ENCODE results near the gene TRIO. TPM values are rescaled to one million over a fixed set of nuclear protein-coding genes. Genes with fewer than 3 reads are reported as not detected.

TRIO gene
- total RNA-seq, 4 donors from 2014 or later, result 67.4 to 103 (median 94.7) TPM

GRCh38 chr5:14122089-14122488 is 21.1 kb upstream of the TRIO start:
- Histone ChIP-seq H3K27me3 (no peaks in the 10 kb centered on the region), H3K27ac (no peak overlapping the region), H3K36me3 (no peaks in the 10 kb centered on the region), H3K9me3 (no peaks in the 10 kb centered on the region), H3K4me3 (replicated peaks in 1 of 3) (no peak overlapping the region), H3K4me1 (no peaks in the 10 kb centered on the region)
- intact Hi-C loops (cut with DNase I), result no loop called here
- 91 to 92% methylated on average over 4 of the region's 4 CpGs for WGBS, 2 donors
- TF ChIP-seq CTCF (IDR thresholded peaks at IDR 0.05), result no peak
- TF ChIP-seq POLR2A (IDR thresholded peaks at IDR 0.05), result no peak
- no peak for DNase-seq

- 93 to 97% methylated on average over 4 of the region's 4 CpGs for WGBS, 2 donors
- TF ChIP-seq POLR2A (IDR thresholded peaks at IDR 0.05) (no peak), CTCF (IDR thresholded peaks at IDR 0.05) (no peak)
- intact Hi-C loops (cut with DNase I), result no loop called here
Observed at GRCh38 chr5:14123551-14123950, 19.6 kb upstream of the TRIO start.

GRCh38 chr5:14123974-14124482 is 19.1 kb upstream of the TRIO start:
- Histone ChIP-seq H3K36me3 (no peaks in the 10 kb centered on the region), H3K4me1 (no peaks in the 10 kb centered on the region), H3K4me3 (replicated peaks in 1 of 3) (no peak overlapping the region), H3K27me3 (no peaks in the 10 kb centered on the region), H3K9me3 (no peaks in the 10 kb centered on the region), H3K27ac (no peak overlapping the region)
- no peak for DNase-seq
- no peak for TF ChIP-seq CTCF (IDR thresholded peaks at IDR 0.05)
- TF ChIP-seq POLR2A (IDR thresholded peaks at IDR 0.05), result no peak
- intact Hi-C loops (cut with DNase I), result no loop called here
- WGBS, 2 donors, result 93% methylated on average over 5 of the region's 5 CpGs

More at GRCh38 chr5:14123551-14123950, 19.6 kb upstream of the TRIO start:
- Histone ChIP-seq H3K27ac (no peak overlapping the region), H3K4me1 (no peaks in the 10 kb centered on the region), H3K27me3 (no peaks in the 10 kb centered on the region), H3K9me3 (no peaks in the 10 kb centered on the region), H3K4me3 (replicated peaks in 1 of 3) (no peak overlapping the region), H3K36me3 (no peaks in the 10 kb centered on the region)
- DNase-seq, result no peak

- no peak overlapping the region for H3K27ac ChIP-seq
- no peaks in the 10 kb centered on the region for H3K4me1 ChIP-seq
- no peaks in the 10 kb centered on the region for H3K27me3 ChIP-seq
- no peaks in the 10 kb centered on the region for H3K9me3 ChIP-seq
- no peak for DNase-seq
- intact Hi-C loops (cut with DNase I), result no loop called here
- no peaks in the 10 kb centered on the region for H3K36me3 ChIP-seq
- WGBS, 2 donors, result 88 to 93% methylated on average over 1 of the region's 1 CpG
- TF ChIP-seq CTCF (IDR thresholded peaks at IDR 0.05) (no peak), POLR2A (IDR thresholded peaks at IDR 0.05) (no peak)
- no peak overlapping the region for H3K4me3 ChIP-seq (replicated peaks in 1 of 3)
Observed at GRCh38 chr5:14125262-14125661, 17.9 kb upstream of the TRIO start.

- TF ChIP-seq POLR2A (IDR thresholded peaks at IDR 0.05) (no peak), CTCF (IDR thresholded peaks at IDR 0.05) (no peak)
- Histone ChIP-seq H3K4me1 (no peaks in the 10 kb centered on the region), H3K9me3 (no peaks in the 10 kb centered on the region), H3K36me3 (no peaks in the 10 kb centered on the region), H3K27ac (no peak overlapping the region), H3K4me3 (replicated peaks in 1 of 3) (no peak overlapping the region), H3K27me3 (no peaks in the 10 kb centered on the region)
- intact Hi-C loops (cut with DNase I), result no loop called here
- no peak for DNase-seq
- WGBS, 2 donors, result 59 to 62% methylated on average over 3 of the region's 3 CpGs
Observed at GRCh38 chr5:14127587-14127986, 15.6 kb upstream of the TRIO start.
